Measurements from ENCODE around the gene FUT9. TPM values are rescaled to one million over a fixed set of nuclear protein-coding genes. Genes with fewer than 3 reads are reported as not detected.
A peak's percentile ranks its signal among the peaks of the same experiment; 100 is the strongest.

Gene FUT9
- total RNA-seq, 2 experiments from 2014 or later: not detected

DNA sequence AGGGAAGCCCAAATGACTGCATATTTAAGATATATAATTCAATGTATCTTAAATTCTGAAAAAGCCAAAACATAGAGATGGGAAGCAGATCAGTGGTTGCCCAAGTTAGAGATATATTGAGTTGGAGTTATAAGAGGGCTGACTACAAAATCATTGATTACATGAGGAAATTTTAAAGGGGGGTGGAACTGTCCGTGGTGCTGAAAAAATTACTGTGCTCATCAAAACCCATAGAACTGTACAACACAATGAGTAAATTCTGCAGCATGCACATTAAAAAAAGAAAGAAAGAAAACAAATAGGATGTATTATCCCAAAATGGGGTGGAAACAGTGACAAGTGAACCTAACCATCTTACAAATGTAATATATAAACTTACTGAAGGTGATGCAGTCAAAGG is 100.9 kb downstream of the FUT9 start:
- Histone ChIP-seq H3K9me3 (ENCODE audit: low read length) (no peaks in the 10 kb centered on the region), H3K27ac (ENCODE audit: low read depth, low read length, poor library complexity, severe bottlenecking) (no peak overlapping the region), H3K4me3 (ENCODE audit: low read depth, low read length, poor library complexity, severe bottlenecking) (no peak overlapping the region), H3K79me2 (ENCODE audit: insufficient read depth, low read depth, low read length) (no peaks in the 10 kb centered on the region), H3K4me1 (ENCODE audit: insufficient read depth, low read length, poor library complexity, severe bottlenecking) (no peaks in the 10 kb centered on the region), H3K4me2 (ENCODE audit: low read length) (no peak overlapping the region), H4K20me1 (ENCODE audit: insufficient read depth, low read length) (no peaks in the 10 kb centered on the region), H2AFZ (ENCODE audit: low read length) (no peak overlapping the region), H3K9me2 (ENCODE audit: insufficient read depth, low read length) (no peaks in the 10 kb centered on the region), H3K36me3 (ENCODE audit: insufficient read depth, low read length) (no peaks in the 10 kb centered on the region)
- POLR2A ChIA-PET: no interaction called here
- peak; percentile 0 for DNase-seq (ENCODE audit: low spot score)
- BruUV-seq (replicated peaks): no TSS peak
- TF ChIP-seq EZH2phosphoT487 (IDR thresholded peaks at IDR 0.05; ENCODE audit: borderline replicate concordance, low read depth, low read length): no peak
- TF ChIP-seq, protein P1, sequence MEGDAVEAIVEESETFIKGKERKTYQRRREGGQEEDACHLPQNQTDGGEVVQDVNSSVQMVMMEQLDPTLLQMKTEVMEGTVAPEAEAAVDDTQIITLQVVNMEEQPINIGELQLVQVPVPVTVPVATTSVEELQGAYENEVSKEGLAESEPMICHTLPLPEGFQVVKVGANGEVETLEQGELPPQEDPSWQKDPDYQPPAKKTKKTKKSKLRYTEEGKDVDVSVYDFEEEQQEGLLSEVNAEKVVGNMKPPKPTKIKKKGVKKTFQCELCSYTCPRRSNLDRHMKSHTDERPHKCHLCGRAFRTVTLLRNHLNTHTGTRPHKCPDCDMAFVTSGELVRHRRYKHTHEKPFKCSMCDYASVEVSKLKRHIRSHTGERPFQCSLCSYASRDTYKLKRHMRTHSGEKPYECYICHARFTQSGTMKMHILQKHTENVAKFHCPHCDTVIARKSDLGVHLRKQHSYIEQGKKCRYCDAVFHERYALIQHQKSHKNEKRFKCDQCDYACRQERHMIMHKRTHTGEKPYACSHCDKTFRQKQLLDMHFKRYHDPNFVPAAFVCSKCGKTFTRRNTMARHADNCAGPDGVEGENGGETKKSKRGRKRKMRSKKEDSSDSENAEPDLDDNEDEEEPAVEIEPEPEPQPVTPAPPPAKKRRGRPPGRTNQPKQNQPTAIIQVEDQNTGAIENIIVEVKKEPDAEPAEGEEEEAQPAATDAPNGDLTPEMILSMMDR (conservative IDR thresholded peaks at IDR 0.05; ENCODE audit: low read length): no peak
- intact Hi-C loops (cut with micrococcal nuclease; ENCODE audit: unreplicated experiment): no loop called here
- CTCF ChIA-PET (ENCODE audit: unreplicated experiment): no interaction called here

DNA sequence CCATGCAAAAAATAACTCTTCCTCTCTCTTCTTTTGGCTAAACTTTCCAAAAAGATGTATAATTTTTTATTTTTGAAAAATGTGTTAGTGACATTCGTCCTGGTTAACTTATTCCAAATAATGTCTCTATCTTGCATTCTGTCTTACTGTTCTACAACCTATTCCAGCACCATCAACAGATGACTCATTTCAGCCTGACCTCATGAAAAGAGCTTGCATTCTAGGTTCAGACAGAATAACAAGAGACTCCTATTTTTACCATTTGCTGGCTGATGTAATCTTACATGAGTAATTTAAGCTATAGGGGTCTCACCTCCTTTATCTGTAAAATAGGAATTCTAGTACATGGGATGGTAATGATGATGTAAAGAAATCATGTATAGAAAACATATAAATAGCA is 109.0 kb downstream of the FUT9 start:
- no TSS peak for BruUV-seq (replicated peaks)
- TF ChIP-seq, protein P1 (conservative IDR thresholded peaks at IDR 0.05; ENCODE audit: low read length): no peak
- no peak for TF ChIP-seq EZH2phosphoT487 (IDR thresholded peaks at IDR 0.05; ENCODE audit: borderline replicate concordance, low read depth, low read length)
- Histone ChIP-seq H4K20me1 (ENCODE audit: insufficient read depth, low read length) (no peaks in the 10 kb centered on the region), H3K4me1 (ENCODE audit: insufficient read depth, low read length, poor library complexity, severe bottlenecking) (no peaks in the 10 kb centered on the region), H3K9me3 (ENCODE audit: low read length) (no peaks in the 10 kb centered on the region), H2AFZ (ENCODE audit: low read length) (no peak overlapping the region), H3K79me2 (ENCODE audit: insufficient read depth, low read depth, low read length) (no peaks in the 10 kb centered on the region), H3K27ac (ENCODE audit: low read depth, low read length, poor library complexity, severe bottlenecking) (no peak overlapping the region), H3K4me2 (ENCODE audit: low read length) (no peak overlapping the region), H3K36me3 (ENCODE audit: insufficient read depth, low read length) (no peaks in the 10 kb centered on the region), H3K9me2 (ENCODE audit: insufficient read depth, low read length) (no peaks in the 10 kb centered on the region), H3K4me3 (ENCODE audit: low read depth, low read length, poor library complexity, severe bottlenecking) (no peak overlapping the region)
- ChIA-PET CTCF (ENCODE audit: unreplicated experiment) (no interaction called here), POLR2A (no interaction called here)
- no peak for DNase-seq (ENCODE audit: low spot score)
- intact Hi-C loops (cut with micrococcal nuclease; ENCODE audit: unreplicated experiment): no loop called here

DNA sequence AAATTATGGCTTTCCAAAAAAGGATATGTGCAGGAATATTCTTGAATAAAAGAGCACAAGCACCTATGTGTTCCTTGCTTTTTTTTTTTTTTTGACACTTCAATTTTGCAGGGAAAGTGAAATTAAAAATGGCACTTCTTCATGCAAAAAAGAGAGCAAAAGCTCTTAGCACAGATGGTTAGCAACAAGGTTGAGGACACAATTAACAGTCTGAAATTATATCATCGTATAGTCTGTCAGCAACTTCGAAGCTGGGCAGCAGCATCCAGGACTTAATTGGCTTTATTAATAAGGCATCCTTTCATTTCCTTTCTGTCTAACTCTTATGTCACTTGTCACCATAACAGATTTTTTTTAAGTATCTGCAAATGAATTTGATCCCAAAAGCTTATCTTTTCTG is 122.6 kb downstream of the FUT9 start:
- no peaks in the 10 kb centered on the region for H3K79me2 ChIP-seq (ENCODE audit: insufficient read depth, low read depth, low read length)
- BruUV-seq (replicated peaks): no TSS peak
- no peak overlapping the region for H3K4me2 ChIP-seq (ENCODE audit: low read length)
- no peaks in the 10 kb centered on the region for H3K4me1 ChIP-seq (ENCODE audit: insufficient read depth, low read length, poor library complexity, severe bottlenecking)
- H3K4me3 ChIP-seq (ENCODE audit: low read depth, low read length, poor library complexity, severe bottlenecking): no peak overlapping the region
- H3K9me3 ChIP-seq (ENCODE audit: low read length): no peaks in the 10 kb centered on the region
- intact Hi-C loops (cut with micrococcal nuclease; ENCODE audit: unreplicated experiment): no loop called here
- no peak overlapping the region for H3K27ac ChIP-seq (ENCODE audit: low read depth, low read length, poor library complexity, severe bottlenecking)
- no peak for DNase-seq (ENCODE audit: low spot score)
- H4K20me1 ChIP-seq (ENCODE audit: insufficient read depth, low read length): no peaks in the 10 kb centered on the region
- ChIA-PET POLR2A (interaction anchor here (0.7 kb wide), 1 partner anchor 154 kb away, joined by 4 read pairs; no protein-coding TSS in a partner anchor), CTCF (ENCODE audit: unreplicated experiment) (no interaction called here)
- H2AFZ ChIP-seq (ENCODE audit: low read length): no peak overlapping the region
- H3K9me2 ChIP-seq (ENCODE audit: insufficient read depth, low read length): no peaks in the 10 kb centered on the region
- H3K36me3 ChIP-seq (ENCODE audit: insufficient read depth, low read length): no peaks in the 10 kb centered on the region
- TF ChIP-seq, protein P1 (conservative IDR thresholded peaks at IDR 0.05; ENCODE audit: low read length): no peak
- no peak for TF ChIP-seq EZH2phosphoT487 (IDR thresholded peaks at IDR 0.05; ENCODE audit: borderline replicate concordance, low read depth, low read length)
